ENCODE results near the gene MED13.

DNA sequence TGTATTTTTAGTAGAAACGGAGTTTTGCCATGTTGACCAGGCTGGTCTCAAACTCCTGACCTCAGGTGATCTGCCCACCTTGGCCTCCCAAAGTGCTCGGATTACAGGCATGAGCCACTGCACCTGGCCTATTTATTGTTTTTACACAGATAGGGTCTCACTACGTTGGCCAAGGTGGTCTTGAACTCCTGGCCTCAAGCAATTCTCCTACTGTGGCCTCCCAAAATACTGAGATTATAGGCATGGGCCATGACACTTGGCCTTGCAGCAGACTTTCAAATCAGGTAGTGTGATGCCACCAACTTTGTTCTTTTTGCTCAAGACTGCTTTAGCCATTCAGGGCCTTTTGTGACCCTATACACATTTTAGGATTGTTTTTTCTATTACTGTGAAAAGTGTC lies 75.6 kb downstream of the MED13 start:
- TF ChIP-seq, protein P1, sequence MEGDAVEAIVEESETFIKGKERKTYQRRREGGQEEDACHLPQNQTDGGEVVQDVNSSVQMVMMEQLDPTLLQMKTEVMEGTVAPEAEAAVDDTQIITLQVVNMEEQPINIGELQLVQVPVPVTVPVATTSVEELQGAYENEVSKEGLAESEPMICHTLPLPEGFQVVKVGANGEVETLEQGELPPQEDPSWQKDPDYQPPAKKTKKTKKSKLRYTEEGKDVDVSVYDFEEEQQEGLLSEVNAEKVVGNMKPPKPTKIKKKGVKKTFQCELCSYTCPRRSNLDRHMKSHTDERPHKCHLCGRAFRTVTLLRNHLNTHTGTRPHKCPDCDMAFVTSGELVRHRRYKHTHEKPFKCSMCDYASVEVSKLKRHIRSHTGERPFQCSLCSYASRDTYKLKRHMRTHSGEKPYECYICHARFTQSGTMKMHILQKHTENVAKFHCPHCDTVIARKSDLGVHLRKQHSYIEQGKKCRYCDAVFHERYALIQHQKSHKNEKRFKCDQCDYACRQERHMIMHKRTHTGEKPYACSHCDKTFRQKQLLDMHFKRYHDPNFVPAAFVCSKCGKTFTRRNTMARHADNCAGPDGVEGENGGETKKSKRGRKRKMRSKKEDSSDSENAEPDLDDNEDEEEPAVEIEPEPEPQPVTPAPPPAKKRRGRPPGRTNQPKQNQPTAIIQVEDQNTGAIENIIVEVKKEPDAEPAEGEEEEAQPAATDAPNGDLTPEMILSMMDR (IDR thresholded peaks at IDR 0.05): no peak
- TF ChIP-seq POLR2AphosphoS5 (IDR thresholded peaks at IDR 0.05): no peak

Measured in sigmoid colon (tissue), 4 donors.